Mucosa of rectum (tissue), 2 donors: ENCODE measurements around the gene TYK2.
"Not testable (repeated sequence)": the region's sequence is repeated elsewhere in the genome, so short reads cannot be mapped to it uniquely, and the experiment has no call there.

ENCODE experiments used
- H3K27ac ChIP-seq, 2 donors: one replicate each; pipeline ENCODE4 v1.7.0; 2013; ENCODE audit warnings: inconsistent platforms in 2 of 2, low read depth in 2 of 2, low read length in 2 of 2
- H3K27me3 ChIP-seq, 2 donors: one replicate each; pipeline ENCODE4 v1.7.0; 2013; ENCODE audit warnings: low read length in 2 of 2; ENCODE audit not compliant: control insufficient read depth in 2 of 2, insufficient read depth in 2 of 2
- H3K36me3 ChIP-seq, 2 donors: one replicate each; pipeline ENCODE4 v1.7.0; 2013; ENCODE audit warnings: low read length in 2 of 2; ENCODE audit not compliant: control insufficient read depth in 2 of 2, insufficient read depth in 2 of 2
- H3K4me1 ChIP-seq, 2 donors: one replicate each; pipeline ENCODE4 v1.7.0; 2013; ENCODE audit warnings: low read length in 2 of 2, mild to moderate bottlenecking in 1 of 2; ENCODE audit not compliant: control insufficient read depth in 2 of 2, insufficient read depth in 2 of 2
- H3K4me3 ChIP-seq, 2 donors: one replicate each; pipeline ENCODE4 v1.7.0; 2013; ENCODE audit warnings: low read length in 2 of 2
- H3K9ac ChIP-seq, 2 donors: one replicate each; pipeline ENCODE4 v1.7.0; 2013; ENCODE audit warnings: low read length in 2 of 2, low read depth in 1 of 2, mild to moderate bottlenecking in 1 of 2
- H3K9me3 ChIP-seq, 2 donors: one replicate each; pipeline ENCODE4 v1.7.0; 2013; ENCODE audit warnings: low read length in 2 of 2; ENCODE audit not compliant: control insufficient read depth in 2 of 2
- donor health status: healthy.
- donor health status: Normal muscosa, but diverticular disease.

Gene TYK2

DNA sequence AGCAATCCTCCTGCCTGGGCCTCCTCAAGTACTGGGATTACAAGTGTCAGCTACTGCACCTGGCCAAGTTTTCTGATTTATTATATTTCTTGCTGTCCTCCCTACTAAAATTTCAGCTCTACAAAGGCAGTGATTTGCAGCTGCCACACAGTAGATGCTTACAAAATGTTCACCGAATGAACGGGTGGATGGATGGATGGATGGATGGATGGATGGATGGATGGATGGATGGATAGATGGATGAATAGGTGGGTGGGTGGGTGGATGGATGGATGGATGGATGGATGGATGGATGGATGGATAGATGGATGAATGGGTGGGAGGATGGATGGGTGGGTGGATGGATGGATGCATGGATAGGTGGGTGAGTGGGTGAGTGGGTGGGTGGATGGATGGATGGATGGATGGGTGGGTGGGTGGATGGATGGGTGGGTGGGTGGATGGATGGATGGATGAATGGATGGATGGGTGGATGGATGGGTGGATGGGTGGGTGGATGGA lies 3.2 kb downstream of the TYK2 start:
- H3K36me3 ChIP-seq = peaks cover 3 to 17% of the 10 kb centered on the region in 2 donors
- not testable (repeated sequence) for H3K9ac ChIP-seq, H3K27ac ChIP-seq, H3K4me3 ChIP-seq, H3K9me3 ChIP-seq, H3K27me3 ChIP-seq
- peaks cover 10 to 12% of the 10 kb centered on the region in 2 donors for H3K4me1 ChIP-seq

DNA sequence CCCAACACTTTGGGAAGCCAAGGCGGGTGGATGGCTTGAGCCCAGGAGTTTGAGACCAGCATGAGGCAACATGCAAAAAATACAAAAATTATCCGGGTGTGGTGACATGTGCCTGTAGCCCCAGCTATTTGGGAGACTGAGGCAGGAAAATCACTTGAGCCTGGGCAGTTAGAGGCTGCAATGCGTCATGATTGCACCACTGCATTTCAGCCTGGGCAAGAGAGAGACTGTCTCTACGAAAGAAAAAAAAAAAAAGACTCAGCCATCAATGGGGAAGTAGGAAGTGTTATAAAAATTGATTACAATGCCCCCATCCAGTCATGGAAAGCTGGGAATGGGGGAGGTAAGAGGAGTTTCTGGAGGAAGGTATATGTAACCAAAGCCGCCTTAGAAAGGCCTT lies 5.4 kb downstream of the TYK2 start:
- Histone ChIP-seq H3K9ac (no peak overlapping the region), H3K9me3 (no peaks in the 10 kb centered on the region), H3K36me3 (peaks cover 7 to 17% of the 10 kb centered on the region in 2 donors), H3K27ac (no peak overlapping the region), H3K4me1 (peaks cover 5 to 6% of the 10 kb centered on the region in 2 donors), H3K27me3 (no peaks in the 10 kb centered on the region), H3K4me3 (no peak overlapping the region)

DNA sequence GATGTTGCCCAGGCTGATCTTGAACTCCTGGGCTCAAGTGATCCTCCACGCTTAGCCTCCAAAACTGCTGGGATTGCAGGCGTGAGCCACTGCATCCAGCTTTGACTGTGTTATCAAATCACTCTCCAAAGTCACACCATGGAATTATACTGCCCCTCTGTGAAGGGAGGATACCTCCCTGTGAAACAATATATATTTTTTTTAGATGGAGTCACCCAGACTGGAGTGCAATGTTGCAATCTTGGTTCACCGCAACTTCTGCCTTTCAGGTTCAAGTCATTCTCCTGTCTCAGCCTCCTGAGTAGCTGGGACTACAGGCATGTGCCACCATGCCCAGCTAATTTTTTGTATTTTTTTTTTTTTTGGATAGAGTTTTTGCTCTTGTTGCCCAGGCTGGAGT lies 7.7 kb downstream of the TYK2 start:
- Histone ChIP-seq H3K9ac (no peak overlapping the region), H3K36me3 (peaks cover 19 to 28% of the 10 kb centered on the region in 2 donors), H3K27ac (no peak overlapping the region), H3K4me3 (no peak overlapping the region), H3K9me3 (no peaks in the 10 kb centered on the region), H3K27me3 (no peaks in the 10 kb centered on the region), H3K4me1 (no peaks in the 10 kb centered on the region)

DNA sequence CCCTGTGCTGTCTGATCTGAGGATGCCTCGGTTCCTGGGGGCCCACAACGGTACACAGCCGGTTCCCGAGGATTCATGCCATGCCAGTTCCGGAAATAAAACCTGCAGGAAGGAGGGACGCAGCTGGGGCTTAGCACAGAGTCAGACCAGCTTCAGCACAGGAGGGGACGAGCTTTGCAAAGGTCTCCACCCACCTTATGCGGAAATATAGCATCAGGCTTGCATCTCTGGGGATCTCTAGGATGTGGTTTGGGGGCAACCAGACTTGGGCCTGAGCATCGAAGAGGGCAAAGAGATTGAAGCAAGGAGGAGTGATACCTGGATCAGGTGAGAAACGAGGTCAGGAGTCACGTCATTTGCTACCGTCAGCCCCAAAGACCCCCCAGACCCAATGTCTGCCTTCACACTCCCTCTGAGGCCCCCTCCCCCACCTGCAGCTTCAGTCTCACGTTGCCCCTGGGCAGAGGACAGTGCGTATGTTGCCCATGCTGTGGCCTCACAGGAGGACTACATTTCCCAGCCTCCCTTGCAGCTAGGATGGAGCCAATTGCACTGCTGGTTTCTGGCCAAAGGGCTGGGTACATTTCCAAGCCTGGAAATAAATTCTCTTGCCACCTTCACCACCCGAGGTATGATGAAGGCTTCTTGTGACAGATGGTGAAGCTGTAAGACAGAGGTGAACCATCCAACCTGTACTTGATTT lies 12.1 kb downstream of the TYK2 start:
- Histone ChIP-seq H3K9ac (no peak overlapping the region), H3K4me1 (no peaks in the 10 kb centered on the region), H3K4me3 (no peak overlapping the region), H3K27ac (no peak overlapping the region), H3K36me3 (peaks cover 39 to 52% of the 10 kb centered on the region in 2 donors), H3K27me3 (no peaks in the 10 kb centered on the region), H3K9me3 (no peaks in the 10 kb centered on the region)

DNA sequence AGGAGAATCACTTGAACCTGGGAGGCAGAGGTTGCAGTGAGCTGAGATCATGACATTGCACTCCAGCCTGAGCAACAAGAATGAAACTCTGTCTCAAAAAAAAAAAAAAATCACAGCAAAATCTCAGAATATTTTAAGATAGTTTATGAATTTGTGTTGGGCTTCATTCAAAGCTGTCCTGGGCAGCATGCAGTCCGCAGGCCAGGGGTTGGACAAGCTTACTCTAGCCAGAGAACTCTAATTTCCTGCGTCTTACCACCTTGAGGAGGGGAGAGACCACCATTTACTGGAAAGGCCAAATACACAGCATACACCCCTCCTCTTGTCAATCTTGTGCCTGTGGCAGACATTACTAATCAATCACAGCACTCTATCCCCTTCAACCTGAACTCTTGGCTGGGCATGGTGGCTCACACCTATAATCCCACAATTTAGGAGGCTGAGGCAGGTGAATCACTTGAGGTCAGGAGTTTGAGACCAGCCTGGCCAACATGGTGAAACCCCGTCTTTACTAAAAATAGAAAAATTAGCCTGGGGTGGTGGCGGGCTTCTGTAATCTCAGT lies 13.3 kb downstream of the TYK2 start:
- not testable (repeated sequence) for H3K4me1 ChIP-seq, H3K27me3 ChIP-seq, H3K4me3 ChIP-seq, H3K9ac ChIP-seq, H3K9me3 ChIP-seq, H3K27ac ChIP-seq
- H3K36me3 ChIP-seq = peaks cover 47 to 59% of the 10 kb centered on the region in 2 donors

DNA sequence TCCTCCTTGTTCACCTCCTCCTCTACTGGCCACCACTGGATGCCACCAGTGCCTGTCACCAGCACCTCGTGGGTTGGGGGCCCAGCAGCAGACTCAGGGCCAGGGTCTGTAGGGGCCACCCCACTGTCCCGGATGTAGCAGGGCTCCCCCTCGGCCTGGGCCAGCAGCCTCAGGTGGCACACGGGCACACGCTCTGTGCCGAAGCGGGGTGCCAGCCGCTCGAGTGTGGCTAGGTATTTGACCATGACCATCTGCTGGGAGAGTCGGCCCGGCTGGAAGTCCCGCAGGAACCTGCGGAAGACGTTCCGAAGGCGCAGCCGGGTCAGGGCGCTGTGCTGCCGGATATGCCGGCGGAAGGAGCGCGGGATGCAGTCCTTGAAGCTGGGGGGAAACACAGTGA lies 14.9 kb downstream of the TYK2 start:
- Histone ChIP-seq H3K9ac (no peak overlapping the region), H3K27ac (no peak overlapping the region), H3K4me3 (no peak overlapping the region), H3K36me3 (peaks cover 49 to 66% of the 10 kb centered on the region in 2 donors), H3K4me1 (no peaks in the 10 kb centered on the region), H3K9me3 (no peaks in the 10 kb centered on the region), H3K27me3 (no peaks in the 10 kb centered on the region)

DNA sequence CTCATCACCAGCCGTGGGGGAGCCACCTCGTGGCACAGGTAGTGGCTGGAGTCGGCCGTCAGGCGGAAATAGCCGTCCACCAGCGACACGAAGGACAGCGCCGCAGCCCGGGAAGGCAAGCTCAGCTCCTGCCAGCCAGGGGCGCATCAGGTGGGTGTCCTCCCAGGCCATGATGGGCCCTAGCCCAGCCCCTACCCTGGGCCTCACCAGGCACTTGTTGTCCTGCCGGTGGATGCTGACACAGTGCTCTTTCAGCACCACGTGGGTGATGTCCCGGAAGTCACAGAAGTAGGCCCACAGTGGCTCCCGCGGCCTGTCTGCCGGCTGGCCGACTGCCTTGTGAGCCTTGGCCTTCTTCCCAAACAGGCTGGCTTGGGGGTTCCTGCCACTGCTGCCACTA lies 15.7 kb downstream of the TYK2 start:
- H3K9me3 ChIP-seq = no peaks in the 10 kb centered on the region
- H3K27ac ChIP-seq = no peak overlapping the region
- H3K36me3 ChIP-seq = peaks cover 48 to 66% of the 10 kb centered on the region in 2 donors
- H3K9ac ChIP-seq = no peak overlapping the region
- no peaks in the 10 kb centered on the region for H3K4me1 ChIP-seq
- no peak overlapping the region for H3K4me3 ChIP-seq
- H3K27me3 ChIP-seq = no peaks in the 10 kb centered on the region

DNA sequence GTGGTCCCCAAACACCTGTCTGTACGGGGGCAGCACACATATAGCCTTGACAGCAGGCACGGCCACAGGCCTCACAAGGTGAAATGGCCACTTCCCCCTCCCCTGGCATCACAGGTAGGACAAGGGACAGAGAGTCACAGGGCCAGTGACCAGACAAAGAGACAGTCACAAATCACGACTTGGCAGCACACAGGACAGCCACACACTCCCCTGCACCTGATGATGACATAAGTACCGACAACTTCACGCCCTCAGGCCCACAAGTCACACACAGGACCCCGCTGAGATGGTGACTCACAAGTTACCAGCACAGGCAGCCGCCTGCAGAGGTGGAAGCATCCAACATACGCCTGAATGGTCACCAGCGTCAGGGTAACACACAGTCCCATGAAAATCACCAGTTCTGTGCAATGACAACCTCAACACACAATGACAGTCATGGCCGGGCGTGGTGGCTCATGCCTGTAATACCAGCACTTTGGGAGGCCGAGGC lies 16.5 kb downstream of the TYK2 start:
- H3K9me3 ChIP-seq = no peaks in the 10 kb centered on the region
- peaks cover 44 to 67% of the 10 kb centered on the region in 2 donors for H3K36me3 ChIP-seq
- no peak overlapping the region for H3K9ac ChIP-seq
- H3K27me3 ChIP-seq = no peaks in the 10 kb centered on the region
- no peak overlapping the region for H3K27ac ChIP-seq
- H3K4me3 ChIP-seq = no peak overlapping the region
- H3K4me1 ChIP-seq = no peaks in the 10 kb centered on the region

DNA sequence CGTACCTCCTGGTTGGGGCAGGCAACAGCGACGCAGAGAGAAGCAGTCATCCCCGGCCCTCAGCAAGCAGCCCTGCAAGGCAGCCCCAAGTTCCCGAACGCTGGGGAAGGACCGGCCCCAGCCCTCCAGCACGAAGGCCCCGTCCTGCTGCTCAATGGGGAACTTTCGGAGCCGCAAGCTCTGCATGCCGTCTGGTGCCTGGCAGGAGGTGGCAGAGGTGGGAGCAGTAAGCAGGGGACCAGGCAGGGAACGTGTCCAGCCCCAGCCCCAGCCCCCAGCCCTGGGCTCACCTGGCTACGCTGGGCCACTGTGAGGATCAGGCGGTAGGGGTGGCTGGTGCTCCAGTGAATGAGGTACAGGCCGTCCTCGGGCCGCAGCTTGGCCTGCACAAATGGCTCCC lies 18.1 kb downstream of the TYK2 start:
- Histone ChIP-seq H3K4me1 (no peaks in the 10 kb centered on the region), H3K9me3 (no peaks in the 10 kb centered on the region), H3K36me3 (peaks cover 41 to 66% of the 10 kb centered on the region in 2 donors), H3K27ac (no peak overlapping the region), H3K9ac (no peak overlapping the region), H3K27me3 (no peaks in the 10 kb centered on the region), H3K4me3 (no peak overlapping the region)

DNA sequence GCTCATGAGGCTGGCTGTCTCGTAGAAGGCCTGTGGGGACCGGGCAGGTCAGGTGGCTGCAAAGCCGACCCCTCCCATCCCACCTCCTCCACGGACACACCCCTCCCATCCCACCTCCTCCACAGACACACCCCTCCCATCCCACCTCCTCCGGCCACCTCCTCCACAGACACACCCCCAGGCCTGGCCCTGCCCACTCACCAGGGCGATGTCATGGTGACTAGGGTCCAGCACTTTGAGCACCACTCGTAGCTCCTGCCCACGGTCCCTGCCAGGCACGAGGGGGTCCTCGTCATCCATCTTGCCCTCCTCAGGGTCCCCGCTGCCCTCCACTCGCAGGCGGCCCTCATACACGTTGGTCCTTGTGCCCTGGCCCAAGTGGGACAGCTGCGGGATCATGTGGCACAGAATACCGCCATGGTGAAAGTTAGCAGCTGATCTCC lies 18.8 kb downstream of the TYK2 start:
- Histone ChIP-seq H3K9ac (no peak overlapping the region), H3K27me3 (no peaks in the 10 kb centered on the region), H3K4me1 (no peaks in the 10 kb centered on the region), H3K36me3 (peaks cover 44 to 65% of the 10 kb centered on the region in 2 donors), H3K9me3 (no peaks in the 10 kb centered on the region), H3K4me3 (no peak overlapping the region), H3K27ac (no peak overlapping the region)
